Left lung (tissue), 10 donors: Measurements from ENCODE around the gene ENO1. TPM values are rescaled to one million over a fixed set of nuclear protein-coding genes. Genes with fewer than 3 reads are reported as not detected.
"Not testable (repeated sequence)": the region's sequence is repeated elsewhere in the genome, so short reads cannot be mapped to it uniquely, and the experiment has no call there.

Experiments
- ATAC-seq: fragments of 200-7000 bp; cut with Tn5 transposase; one replicate; pipeline ENCODE4 v1.9.1; 2020; ENCODE audit warnings: moderate library complexity
- DNase-seq, 4 donors: peaks; one replicate each; pipeline ENCODE4 v3.0.0-alpha.2; 2013 to 2020
- H3K27ac ChIP-seq, 2 donors: fragments of 200-600 bp; sonication (generic) in 1 of 2; one replicate each; pipeline versions ENCODE4 v1.5.0 to v1.8.0; 2020 to 2021
- H3K27me3 ChIP-seq, 2 donors: fragments of 200-600 bp; sonication (generic) in 1 of 2; one replicate each; pipeline versions ENCODE4 v1.5.0 to v1.8.0; 2020 to 2021
- H3K36me3 ChIP-seq, 2 donors: fragments of 200-600 bp; sonication (generic) in 1 of 2; one replicate each; pipeline versions ENCODE4 v1.5.0 to v1.8.0; 2020 to 2021
- H3K4me1 ChIP-seq, 2 donors: fragments of 200-600 bp; one replicate each; pipeline ENCODE4 v1.8.0; 2021
- H3K4me3 ChIP-seq, 2 donors: fragments of 200-600 bp; sonication (generic) in 1 of 2; one replicate each; pipeline versions ENCODE4 v1.5.0 to v1.8.0; 2020 to 2021; ENCODE audit warnings: mild to moderate bottlenecking in 1 of 2
- H3K9me3 ChIP-seq, 2 donors: fragments of 200-600 bp; sonication (generic) in 1 of 2; one replicate each; pipeline versions ENCODE4 v1.5.0 to v1.8.0; 2020 to 2021
- CTCF ChIP-seq, 2 donors: fragments of 200-600 bp; sonication (generic) in 1 of 2; IDR thresholded peaks; one replicate each; pipeline versions ENCODE4 v1.5.0 to v1.8.0; 2021; ENCODE audit warnings: antibody characterized with exemption in 2 of 2
- intact Hi-C, 2 donors: fragments of 100-400 bp; cut with DNase I; formaldehyde crosslinking; loops; one replicate each; pipeline versions ENCODE4 v1.11.2 to v1.14.2; 2022
- polyA plus RNA-seq, 6 donors: library from polyadenylated mRNA; unstranded; fragments of 120-200 nt; gene quantifications; one replicate each; pipeline ENCODE4 v1.2.1, GENCODE V29; 2013; ENCODE audit not compliant: insufficient read length in 6 of 6
- total RNA-seq, 2 donors: library from RNA; stranded (reverse); fragmentation: NEBNext Ultra II Directional; extraction: Animal tissue kit (Norgen Biotek cat#: 25700); gene quantifications; one replicate each; pipeline ENCODE4 v1.2.1, GENCODE V29; 2021
- donor health status: DM: no; HTN: yes; CAD: no.
- donor health status: DM: no; HTN: no; CAD: no.

Gene ENO1
- total and polyA plus RNA-seq, 8 donors, result 695 to 1,734 (median 783) TPM

GRCh38 chr1:8889925-8890785, 11.7 kb upstream of the ENO1 start:
- Histone ChIP-seq H3K27ac (peak overlapping the region; percentile 42 to 75), H3K4me3 (no peak overlapping the region)

GRCh38 chr1:8889103-8889846, 10.8 kb upstream of the ENO1 start:
- DNase-seq (no peak), ATAC-seq (peak; percentile 61)
- Histone ChIP-seq H3K4me3 (no peak overlapping the region), H3K9me3 (no peaks in the 10 kb centered on the region), H3K27ac (peak overlapping the region; percentile 63 to 75), H3K4me1 (peaks cover 0 to 34% of the 10 kb centered on the region in 2 donors), H3K27me3 (no peaks in the 10 kb centered on the region), H3K36me3 (no peaks in the 10 kb centered on the region)
- intact Hi-C loops, result no loop called here
- no peak for TF ChIP-seq CTCF (IDR thresholded peaks at IDR 0.05)

More at GRCh38 chr1:8889925-8890785, 11.7 kb upstream of the ENO1 start:
- peak; percentile 84 for ATAC-seq
- DNase-seq, result peak; percentile 54 to 85 (median 75)
- Histone ChIP-seq H3K27me3 (no peaks in the 10 kb centered on the region), H3K9me3 (no peaks in the 10 kb centered on the region), H3K4me1 (peaks cover 0 to 33% of the 10 kb centered on the region in 2 donors), H3K36me3 (no peaks in the 10 kb centered on the region)
- no peak for TF ChIP-seq CTCF (IDR thresholded peaks at IDR 0.05)
- intact Hi-C loops, result no loop called here

GRCh38 chr1:8886589-8886988, 8.1 kb upstream of the ENO1 start:
- ATAC-seq (no peak), DNase-seq (no peak)
- intact Hi-C loops, result no loop called here
- no peak for TF ChIP-seq CTCF (IDR thresholded peaks at IDR 0.05)
- Histone ChIP-seq H3K4me1 (peaks cover 0 to 30% of the 10 kb centered on the region in 2 donors), H3K4me3 (no peak overlapping the region), H3K9me3 (no peaks in the 10 kb centered on the region), H3K36me3 (no peaks in the 10 kb centered on the region), H3K27me3 (no peaks in the 10 kb centered on the region), H3K27ac (no peak overlapping the region)

- peaks cover 0 to 28% of the 10 kb centered on the region in 2 donors for H3K4me1 ChIP-seq
- H3K4me3 ChIP-seq, H3K9me3 ChIP-seq, H3K27me3 ChIP-seq, DNase-seq, H3K27ac ChIP-seq, H3K36me3 ChIP-seq, intact Hi-C loops: not testable (repeated sequence)
- peak; percentile 8 for ATAC-seq
These were observed 7.6 kb upstream of the ENO1 start for GRCh38 chr1:8886031-8886524.

GRCh38 chr1:8884105-8884504, 5.6 kb upstream of the ENO1 start:
- H3K36me3 ChIP-seq, H3K4me3 ChIP-seq, H3K27ac ChIP-seq, ATAC-seq, intact Hi-C loops, DNase-seq, H3K27me3 ChIP-seq, H3K9me3 ChIP-seq: not testable (repeated sequence)
- peaks cover 13 to 35% of the 10 kb centered on the region in 2 donors for H3K4me1 ChIP-seq

GRCh38 chr1:8883491-8883890, 5.0 kb upstream of the ENO1 start:
- no peak for TF ChIP-seq CTCF (IDR thresholded peaks at IDR 0.05)
- no peaks in the 10 kb centered on the region for H3K27me3 ChIP-seq
- H3K9me3 ChIP-seq, result no peaks in the 10 kb centered on the region
- no peak overlapping the region for H3K27ac ChIP-seq
- no peaks in the 10 kb centered on the region for H3K36me3 ChIP-seq
- DNase-seq (no peak), ATAC-seq (no peak)
- intact Hi-C loops, result no loop called here
- H3K4me1 ChIP-seq, result peaks cover 13 to 33% of the 10 kb centered on the region in 2 donors
- no peak overlapping the region for H3K4me3 ChIP-seq
